Jurkat, Clone E6-1 (cell line): ENCODE measurements around the gene ZNF771.
"Not testable (repeated sequence)": the region's sequence is repeated elsewhere in the genome, so short reads cannot be mapped to it uniquely, and the experiment has no call there.

Experiments used
- DNase-seq: peaks from one replicate; pipeline ENCODE4 v3.0.0-alpha.2; 2011; ENCODE audit warnings: low read depth, low spot score
- H3K4me3 ChIP-seq: 2 replicates; pipeline ENCODE4 v1.5.1; 2011; ENCODE audit warnings: mild to moderate bottlenecking, low read length, control low read depth, moderate library complexity

The ZNF771 gene

DNA sequence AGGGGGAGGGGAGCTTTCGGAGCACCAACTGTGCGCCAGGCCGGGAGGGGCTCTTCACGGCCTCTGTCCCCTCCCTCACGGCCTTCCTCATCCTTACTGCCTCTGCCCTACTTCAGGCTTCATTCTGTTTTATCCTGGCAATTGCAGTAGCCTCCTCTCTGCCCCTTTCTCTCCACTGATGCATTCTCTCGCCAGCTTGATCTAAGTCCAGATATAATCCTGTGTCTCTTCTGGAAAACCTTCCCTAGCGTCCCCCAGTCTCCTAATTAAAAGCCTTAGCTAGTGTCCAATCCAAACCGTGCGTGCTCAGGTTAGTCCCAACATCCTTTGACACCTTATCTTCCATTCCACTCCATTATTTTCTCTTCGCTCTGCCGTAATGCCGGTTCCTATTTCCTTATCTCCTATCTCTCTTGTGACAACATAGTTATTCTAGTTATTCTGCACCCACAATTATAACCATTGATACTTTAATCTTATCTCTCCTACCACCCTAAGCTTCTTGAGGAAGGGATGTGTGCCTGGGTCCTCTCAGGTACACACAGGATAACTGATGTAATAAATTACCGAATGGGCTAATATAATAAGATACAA is 11.3 kb upstream of the ZNF771 start:
- DNase-seq = no peak
- peak overlapping the region; percentile 78 for H3K4me3 ChIP-seq

GRCh38 chr16:30396627-30397026 is 10.8 kb upstream of the ZNF771 start:
- H3K4me3 ChIP-seq, DNase-seq: not testable (repeated sequence)

DNA sequence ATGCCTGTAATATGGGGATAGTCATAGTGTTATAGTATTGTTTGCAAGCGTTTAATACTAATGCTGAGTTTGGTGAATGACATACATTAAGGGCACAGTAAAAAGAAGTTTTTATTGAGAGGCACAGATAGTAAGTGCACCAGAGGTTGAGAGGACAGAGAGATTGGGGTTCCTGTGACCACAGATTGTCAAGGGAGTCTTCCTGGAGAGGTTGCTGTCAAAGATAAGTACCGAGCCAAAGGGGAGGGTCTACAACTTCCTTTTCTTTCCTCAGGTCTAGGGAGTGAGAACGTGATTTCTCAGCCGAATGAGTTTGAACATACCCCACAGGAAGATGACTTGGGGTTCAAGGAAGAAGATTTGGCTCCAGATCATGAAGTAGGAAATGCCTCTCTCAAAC is 10.3 kb upstream of the ZNF771 start:
- no peak for DNase-seq
- no peak overlapping the region for H3K4me3 ChIP-seq

- DNase-seq = no peak
- H3K4me3 ChIP-seq = no peak overlapping the region
Observed at GRCh38 chr16:30397776-30398660, 9.4 kb upstream of the ZNF771 start.

DNA sequence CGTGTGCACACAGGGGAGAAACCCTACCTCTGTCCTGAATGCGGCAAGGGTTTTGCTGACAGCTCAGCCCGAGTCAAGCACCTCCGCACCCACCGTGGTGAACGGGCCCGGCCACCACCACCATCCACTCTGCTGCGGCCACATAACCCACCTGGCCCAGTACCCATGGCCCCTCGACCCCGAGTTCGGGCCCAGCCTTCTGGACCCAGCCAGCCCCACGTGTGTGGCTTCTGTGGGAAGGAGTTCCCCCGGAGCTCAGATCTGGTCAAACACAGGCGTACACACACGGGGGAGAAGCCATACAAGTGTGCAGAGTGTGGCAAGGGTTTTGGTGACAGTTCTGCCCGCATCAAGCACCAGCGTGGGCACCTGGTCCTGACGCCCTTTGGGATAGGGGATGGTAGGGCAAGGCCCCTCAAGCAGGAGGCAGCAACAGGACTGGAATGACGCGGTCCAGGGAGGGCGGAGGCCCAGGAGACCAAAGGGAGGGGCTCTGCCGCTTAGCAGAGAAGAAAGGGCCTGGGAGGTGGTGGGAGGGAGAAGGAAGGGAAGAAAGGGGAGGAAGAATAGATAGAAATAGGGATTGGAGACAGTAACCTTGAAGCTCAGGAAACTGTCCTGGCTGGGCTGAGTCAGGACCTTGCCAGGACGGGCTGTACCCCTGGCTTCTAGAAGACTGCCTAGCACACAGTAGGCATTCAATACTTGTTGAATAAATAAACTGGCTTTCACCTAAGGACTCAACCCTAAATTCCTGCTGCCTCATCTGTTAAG is 8.6 kb upstream of the ZNF771 start:
- no peak overlapping the region for H3K4me3 ChIP-seq
- no peak for DNase-seq

DNA sequence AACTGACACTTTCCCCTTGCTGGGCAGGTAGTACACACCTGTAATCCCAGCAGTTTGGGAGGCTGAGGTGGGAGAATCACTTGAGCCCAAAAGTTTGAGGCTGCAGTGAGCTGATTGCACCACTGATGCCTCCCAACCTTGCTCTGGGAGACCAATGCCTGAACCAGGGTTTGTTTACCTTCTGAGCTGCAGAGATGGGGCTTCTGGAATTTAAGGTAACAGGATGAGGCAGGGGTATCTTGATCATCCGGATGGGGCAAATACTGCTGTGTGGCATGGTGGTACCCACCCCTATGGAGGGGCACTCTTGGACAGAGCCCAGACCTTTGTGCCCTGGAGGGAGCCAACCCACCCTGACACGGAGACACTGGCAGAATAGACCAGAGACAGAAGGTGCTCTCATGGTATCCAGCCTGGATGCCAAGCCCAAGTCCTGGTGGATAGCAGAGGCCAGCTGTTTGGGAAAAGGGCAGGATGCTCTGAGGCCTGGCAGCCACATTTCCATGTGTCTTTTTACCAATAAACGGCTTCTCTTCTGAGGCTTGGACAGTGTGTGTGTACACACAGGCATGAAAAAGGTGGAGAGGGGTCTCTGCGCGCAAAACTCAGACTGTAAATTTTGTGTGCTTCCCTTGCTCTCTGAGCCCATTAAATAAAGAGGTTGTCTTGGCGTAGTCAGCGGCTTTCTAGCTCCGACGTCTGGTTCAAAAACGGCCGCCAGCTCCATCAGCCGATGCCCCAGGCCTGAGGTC is 7.8 kb upstream of the ZNF771 start:
- peak overlapping the region; percentile 18 for H3K4me3 ChIP-seq
- no peak for DNase-seq

DNA sequence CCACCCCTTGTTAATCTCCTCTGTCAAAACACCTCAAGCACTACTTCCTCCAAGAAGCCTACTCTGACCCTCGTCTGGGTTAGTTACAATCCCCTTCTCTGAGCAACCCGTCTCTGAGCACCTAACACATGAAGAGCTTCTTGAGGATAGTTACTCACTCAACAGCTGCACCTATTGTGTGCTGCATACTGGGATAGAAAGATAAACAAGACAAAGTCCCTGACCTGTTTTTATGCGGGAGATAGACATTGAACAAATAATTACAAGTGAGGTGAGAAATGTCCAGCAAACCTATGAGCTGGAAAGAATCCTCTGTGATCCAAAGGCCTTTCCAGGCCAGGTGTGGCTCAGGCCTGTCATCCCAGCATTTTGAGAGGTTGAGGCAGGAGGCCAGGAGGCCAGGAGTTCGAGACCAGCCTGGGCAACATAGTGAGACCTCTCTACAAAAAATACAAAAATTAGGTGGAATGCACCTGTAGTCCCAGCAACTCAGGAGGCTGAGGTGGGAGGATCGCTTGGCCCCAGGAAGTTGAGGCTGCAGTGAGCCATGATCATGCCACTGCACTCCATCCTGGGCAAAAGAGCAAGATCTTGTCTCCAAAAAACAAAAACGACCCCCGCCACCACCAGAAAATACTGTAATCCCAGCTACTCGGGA is 5.5 kb upstream of the ZNF771 start:
- H3K4me3 ChIP-seq = no peak overlapping the region
- no peak for DNase-seq

GRCh38 chr16:30406795-30407101 is 658 bp upstream of the ZNF771 start:
- no peak for DNase-seq
- H3K4me3 ChIP-seq = peak overlapping the region; percentile 74

- peak overlapping the region; percentile 74 for H3K4me3 ChIP-seq
- DNase-seq = no peak
Observed at GRCh38 chr16:30407804-30408534, 563 bp downstream of the ZNF771 start.

DNA sequence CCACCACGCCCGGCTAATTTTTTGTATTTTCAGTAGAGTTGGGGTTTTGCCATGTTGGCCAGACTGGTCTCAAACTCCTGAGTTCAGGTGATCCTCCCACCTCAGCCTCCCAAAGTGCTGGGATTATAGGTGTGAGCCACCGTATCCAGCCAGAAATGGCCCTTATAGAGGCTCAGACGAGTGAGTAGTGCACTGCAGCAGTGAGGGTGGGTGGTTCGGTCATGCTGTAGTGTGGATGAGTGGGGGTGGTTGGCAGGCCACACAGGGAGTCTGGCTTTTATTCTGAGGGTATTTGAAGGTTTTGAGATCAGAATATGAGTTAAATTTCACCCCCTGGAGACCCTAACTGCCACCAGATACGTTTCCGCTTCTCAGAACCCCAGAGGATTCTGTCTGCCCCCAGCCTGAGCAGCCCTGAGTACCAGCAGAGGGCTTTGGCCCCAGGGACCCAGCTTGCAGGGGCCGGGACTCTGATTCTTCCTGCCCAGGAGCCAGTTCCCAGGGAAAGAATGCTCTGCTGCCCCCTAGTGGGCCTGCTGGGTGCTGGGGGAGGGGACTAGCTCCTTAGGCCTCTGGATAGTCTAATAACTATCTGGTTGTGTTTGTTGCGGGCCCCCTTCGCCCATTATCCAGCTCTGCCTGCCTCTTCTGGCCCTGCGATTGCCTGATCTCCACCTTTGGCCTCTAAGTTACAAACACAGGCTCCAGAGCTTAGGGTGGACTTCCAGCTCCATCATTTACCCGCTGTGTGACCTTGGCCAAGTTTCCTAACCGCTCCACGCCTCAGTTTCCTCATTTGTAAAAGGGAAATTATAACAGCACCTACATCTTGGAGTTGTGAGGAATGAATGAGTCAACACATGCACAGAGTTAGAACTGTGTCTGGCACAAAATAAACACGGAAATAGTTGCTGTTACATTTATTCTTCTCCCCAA is 2.0 kb downstream of the ZNF771 start:
- DNase-seq = peak; percentile 81
- no peak overlapping the region for H3K4me3 ChIP-seq

GRCh38 chr16:30413112-30413806 is 5.9 kb downstream of the ZNF771 start:
- H3K4me3 ChIP-seq = no peak overlapping the region
- DNase-seq = no peak

DNA sequence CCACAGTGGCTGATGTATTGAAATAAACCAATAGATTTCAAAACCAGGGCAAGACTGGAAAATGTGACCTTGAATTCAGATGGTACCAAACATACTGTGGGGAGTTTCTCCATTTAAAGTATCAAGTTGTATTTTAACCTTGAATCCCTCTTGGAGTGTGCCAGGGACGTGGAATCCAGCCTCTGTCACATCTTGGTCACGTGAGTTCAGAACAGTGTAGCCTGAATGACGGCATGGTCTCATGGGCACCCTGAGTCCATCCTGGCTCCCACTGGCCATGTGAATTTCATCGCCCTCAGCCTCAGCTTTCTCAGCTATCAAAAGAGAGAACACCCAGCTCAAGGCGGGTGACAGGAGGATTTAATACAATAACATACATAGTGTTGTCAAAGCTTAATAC is 6.8 kb downstream of the ZNF771 start:
- DNase-seq = no peak
- H3K4me3 ChIP-seq = no peak overlapping the region

GRCh38 chr16:30416047-30416603 is 8.7 kb downstream of the ZNF771 start:
- no peak for DNase-seq
- H3K4me3 ChIP-seq = no peak overlapping the region

- no peak for DNase-seq
- H3K4me3 ChIP-seq = no peak overlapping the region
Observed at GRCh38 chr16:30416624-30417528, 9.5 kb downstream of the ZNF771 start.

DNA sequence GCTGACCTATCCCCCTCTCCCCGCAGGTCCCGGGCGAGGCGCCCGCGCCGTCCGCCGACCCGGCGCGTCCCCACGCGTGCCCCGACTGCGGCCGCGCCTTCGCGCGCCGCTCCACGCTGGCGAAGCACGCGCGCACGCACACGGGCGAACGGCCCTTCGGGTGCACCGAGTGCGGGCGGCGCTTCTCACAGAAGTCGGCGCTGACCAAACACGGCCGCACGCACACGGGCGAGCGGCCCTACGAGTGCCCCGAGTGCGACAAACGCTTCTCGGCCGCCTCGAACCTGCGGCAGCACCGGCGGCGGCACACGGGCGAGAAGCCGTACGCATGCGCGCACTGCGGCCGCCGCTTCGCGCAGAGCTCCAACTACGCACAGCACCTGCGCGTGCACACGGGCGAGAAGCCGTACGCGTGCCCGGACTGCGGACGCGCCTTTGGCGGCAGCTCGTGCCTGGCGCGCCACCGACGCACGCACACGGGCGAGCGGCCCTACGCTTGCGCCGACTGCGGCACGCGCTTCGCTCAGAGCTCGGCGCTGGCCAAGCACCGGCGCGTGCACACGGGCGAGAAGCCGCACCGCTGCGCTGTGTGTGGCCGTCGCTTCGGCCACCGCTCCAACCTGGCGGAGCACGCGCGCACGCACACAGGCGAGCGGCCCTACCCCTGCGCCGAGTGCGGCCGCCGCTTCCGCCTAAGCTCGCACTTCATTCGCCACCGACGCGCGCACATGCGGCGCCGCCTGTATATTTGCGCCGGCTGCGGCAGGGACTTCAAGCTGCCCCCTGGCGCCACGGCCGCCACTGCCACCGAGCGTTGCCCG is 10.3 kb downstream of the ZNF771 start:
- peak; percentile 80 for DNase-seq
- H3K4me3 ChIP-seq = peak overlapping the region; percentile 32
